Measurements from ENCODE around the gene MEGF6. TPM values are rescaled to one million over a fixed set of nuclear protein-coding genes. Genes with fewer than 3 reads are reported as not detected.

MEGF6 gene
- total and polyA plus RNA-seq, 9 of the 15 experiments (the other 6 are each of a cell fraction or from before 2014, with no cell fraction given): 0.03 to 1.7 (median 0.24) TPM; not detected in 3

DNA sequence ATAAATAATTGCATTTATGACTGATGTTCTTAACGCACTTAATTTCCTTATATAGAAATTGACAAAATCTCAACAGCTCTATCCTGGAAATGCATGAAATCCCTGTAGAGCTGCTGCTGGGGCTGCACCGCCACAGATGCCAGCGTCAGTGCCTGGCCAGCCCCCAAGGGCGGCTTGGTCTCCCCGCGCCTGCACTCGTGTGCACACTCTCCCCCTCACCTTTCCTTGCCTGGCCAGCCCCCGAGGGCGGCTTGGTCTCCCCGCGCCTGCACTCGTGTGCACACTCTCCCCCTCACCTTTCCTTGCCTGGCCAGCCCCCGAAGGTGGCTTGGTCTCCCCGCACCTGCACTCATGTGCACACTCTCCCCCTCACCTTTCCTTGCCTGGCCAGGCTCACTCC lies 24.8 kb upstream of the MEGF6 start (continued):
- no peak for TF ChIP-seq TEAD4 (IDR thresholded peaks at IDR 0.05; ENCODE audit: low read length)
- no peak for TF ChIP-seq TEAD4 (CRISPR knock-in tag; IDR thresholded peaks at IDR 0.05; ENCODE audit: borderline replicate concordance)
- TF ChIP-seq, protein P1, sequence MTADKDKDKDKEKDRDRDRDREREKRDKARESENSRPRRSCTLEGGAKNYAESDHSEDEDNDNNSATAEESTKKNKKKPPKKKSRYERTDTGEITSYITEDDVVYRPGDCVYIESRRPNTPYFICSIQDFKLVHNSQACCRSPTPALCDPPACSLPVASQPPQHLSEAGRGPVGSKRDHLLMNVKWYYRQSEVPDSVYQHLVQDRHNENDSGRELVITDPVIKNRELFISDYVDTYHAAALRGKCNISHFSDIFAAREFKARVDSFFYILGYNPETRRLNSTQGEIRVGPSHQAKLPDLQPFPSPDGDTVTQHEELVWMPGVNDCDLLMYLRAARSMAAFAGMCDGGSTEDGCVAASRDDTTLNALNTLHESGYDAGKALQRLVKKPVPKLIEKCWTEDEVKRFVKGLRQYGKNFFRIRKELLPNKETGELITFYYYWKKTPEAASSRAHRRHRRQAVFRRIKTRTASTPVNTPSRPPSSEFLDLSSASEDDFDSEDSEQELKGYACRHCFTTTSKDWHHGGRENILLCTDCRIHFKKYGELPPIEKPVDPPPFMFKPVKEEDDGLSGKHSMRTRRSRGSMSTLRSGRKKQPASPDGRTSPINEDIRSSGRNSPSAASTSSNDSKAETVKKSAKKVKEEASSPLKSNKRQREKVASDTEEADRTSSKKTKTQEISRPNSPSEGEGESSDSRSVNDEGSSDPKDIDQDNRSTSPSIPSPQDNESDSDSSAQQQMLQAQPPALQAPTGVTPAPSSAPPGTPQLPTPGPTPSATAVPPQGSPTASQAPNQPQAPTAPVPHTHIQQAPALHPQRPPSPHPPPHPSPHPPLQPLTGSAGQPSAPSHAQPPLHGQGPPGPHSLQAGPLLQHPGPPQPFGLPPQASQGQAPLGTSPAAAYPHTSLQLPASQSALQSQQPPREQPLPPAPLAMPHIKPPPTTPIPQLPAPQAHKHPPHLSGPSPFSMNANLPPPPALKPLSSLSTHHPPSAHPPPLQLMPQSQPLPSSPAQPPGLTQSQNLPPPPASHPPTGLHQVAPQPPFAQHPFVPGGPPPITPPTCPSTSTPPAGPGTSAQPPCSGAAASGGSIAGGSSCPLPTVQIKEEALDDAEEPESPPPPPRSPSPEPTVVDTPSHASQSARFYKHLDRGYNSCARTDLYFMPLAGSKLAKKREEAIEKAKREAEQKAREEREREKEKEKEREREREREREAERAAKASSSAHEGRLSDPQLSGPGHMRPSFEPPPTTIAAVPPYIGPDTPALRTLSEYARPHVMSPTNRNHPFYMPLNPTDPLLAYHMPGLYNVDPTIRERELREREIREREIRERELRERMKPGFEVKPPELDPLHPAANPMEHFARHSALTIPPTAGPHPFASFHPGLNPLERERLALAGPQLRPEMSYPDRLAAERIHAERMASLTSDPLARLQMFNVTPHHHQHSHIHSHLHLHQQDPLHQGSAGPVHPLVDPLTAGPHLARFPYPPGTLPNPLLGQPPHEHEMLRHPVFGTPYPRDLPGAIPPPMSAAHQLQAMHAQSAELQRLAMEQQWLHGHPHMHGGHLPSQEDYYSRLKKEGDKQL (CRISPR knock-in tag; IDR thresholded peaks at IDR 0.05; ENCODE audit: borderline replicate concordance): no peak
- TF ChIP-seq, protein P2, sequence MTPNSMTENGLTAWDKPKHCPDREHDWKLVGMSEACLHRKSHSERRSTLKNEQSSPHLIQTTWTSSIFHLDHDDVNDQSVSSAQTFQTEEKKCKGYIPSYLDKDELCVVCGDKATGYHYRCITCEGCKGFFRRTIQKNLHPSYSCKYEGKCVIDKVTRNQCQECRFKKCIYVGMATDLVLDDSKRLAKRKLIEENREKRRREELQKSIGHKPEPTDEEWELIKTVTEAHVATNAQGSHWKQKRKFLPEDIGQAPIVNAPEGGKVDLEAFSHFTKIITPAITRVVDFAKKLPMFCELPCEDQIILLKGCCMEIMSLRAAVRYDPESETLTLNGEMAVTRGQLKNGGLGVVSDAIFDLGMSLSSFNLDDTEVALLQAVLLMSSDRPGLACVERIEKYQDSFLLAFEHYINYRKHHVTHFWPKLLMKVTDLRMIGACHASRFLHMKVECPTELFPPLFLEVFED (CRISPR knock-in tag; conservative IDR thresholded peaks at IDR 0.05): no peak
- TF ChIP-seq KLF1 (tag; IDR thresholded peaks at IDR 0.05): no peak
- TF ChIP-seq HDAC2 (IDR thresholded peaks at IDR 0.05): no peak
- no peak for TF ChIP-seq ZKSCAN8 (CRISPR knock-in tag; IDR thresholded peaks at IDR 0.05)
- no peak for TF ChIP-seq MYC (IDR thresholded peaks at IDR 0.05; ENCODE audit: low read depth, low read length)
- TF ChIP-seq MYC (CRISPR knock-in tag; IDR thresholded peaks at IDR 0.05; ENCODE audit: borderline replicate concordance, low read depth): no peak

Data from K562 (cell line).